GM19397 (cell line): ENCODE measurements around the gene NKD2.
"Not testable (repeated sequence)": the region's sequence is repeated elsewhere in the genome, so short reads cannot be mapped to it uniquely, and the experiment has no call there.

Experiments used
- ATAC-seq: cut with Tn5 transposase; IDR thresholded peaks from one replicate; pipeline ENCODE4 v1.9.1; 2021; ENCODE audit warnings: mild to moderate bottlenecking, moderate library complexity; ENCODE audit not compliant: unreplicated experiment

NKD2 gene

GRCh38 chr5:1054799-1055775, 46.5 kb downstream of the NKD2 start:
- ATAC-seq = no peak

DNA sequence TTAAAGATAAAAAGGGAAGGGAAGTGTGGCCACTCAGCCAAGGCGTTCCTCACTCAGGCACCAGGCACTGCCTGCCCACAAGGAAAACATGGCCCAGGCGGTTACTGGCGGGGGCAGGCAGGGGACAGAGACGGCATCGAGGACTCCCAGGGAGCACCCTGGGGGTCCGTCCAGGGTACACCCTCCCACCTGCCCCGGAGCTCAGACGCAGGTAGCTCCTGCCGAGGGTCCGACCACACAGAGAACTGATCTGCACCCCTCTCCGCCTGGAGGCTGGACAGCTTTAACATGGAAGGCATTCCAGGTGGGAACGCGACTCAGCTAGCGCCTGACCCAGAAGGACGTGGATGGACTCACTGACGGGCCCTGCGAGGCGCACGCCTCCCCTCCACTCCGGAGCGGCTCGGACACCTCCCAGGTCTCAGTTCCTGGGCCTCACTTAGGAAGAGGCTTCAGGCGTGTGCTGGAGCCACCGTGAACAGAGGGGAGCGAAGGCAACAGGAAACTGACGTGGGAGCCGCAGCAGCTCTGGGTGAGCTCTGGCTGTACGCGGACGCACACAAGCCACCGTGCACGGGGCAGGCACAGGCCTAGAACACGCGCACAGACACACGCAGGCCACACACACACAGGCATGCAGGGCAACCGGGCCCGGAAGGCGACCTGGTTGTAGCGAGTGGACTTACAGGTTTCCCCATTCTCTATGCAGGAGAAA, 47.5 kb downstream of the NKD2 start:
- no peak for ATAC-seq

- ATAC-seq = no peak
Observed at GRCh38 chr5:1056611-1057484, 48.2 kb downstream of the NKD2 start.

GRCh38 chr5:1057485-1058082, 49.0 kb downstream of the NKD2 start:
- no peak for ATAC-seq

GRCh38 chr5:1058083-1058945, 49.7 kb downstream of the NKD2 start:
- no peak for ATAC-seq

DNA sequence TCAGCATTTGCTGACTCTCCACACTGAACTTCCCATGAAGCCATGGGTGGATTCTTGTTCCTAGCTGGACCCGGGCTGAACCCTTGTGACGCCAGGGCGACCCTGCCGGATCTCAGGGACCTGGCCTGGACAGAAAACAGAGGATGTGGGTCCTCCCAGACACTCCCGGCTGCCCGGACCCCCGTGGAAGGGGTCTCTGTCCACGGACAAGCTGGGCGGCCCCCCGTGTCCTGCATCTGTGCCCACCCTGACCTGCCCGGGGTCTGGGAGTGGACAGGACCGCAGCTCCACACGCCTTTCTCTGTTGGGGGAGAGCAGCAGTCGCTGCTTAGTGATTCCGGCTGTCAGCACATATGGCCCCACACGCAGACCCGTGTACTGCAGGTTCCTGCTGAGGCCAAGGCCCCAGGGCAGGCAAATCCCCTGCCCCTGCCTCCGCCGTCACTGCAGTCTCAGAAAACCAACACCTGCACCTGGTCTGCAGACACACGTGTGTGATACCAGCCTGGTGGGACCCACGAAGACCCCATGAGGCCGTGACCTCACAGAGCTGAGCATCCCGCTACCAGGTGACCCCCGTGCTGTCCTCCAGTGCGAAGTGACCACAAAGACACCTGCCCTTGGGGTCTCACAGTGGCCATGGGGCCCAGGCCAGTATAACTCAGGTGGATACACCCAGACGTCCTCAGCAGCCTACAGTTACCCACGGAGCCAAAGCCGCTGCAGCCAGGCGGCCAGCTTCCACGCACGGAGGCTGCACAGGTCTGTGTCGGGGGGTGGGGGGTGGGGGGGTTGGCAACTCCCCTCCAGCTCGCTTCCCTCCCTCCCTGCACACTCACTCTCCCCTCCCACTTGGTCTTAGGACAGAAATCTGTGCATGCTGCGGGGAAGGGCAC, 50.6 kb downstream of the NKD2 start:
- ATAC-seq = no peak

- no peak for ATAC-seq
Observed at GRCh38 chr5:1059884-1060263, 51.3 kb downstream of the NKD2 start.

DNA sequence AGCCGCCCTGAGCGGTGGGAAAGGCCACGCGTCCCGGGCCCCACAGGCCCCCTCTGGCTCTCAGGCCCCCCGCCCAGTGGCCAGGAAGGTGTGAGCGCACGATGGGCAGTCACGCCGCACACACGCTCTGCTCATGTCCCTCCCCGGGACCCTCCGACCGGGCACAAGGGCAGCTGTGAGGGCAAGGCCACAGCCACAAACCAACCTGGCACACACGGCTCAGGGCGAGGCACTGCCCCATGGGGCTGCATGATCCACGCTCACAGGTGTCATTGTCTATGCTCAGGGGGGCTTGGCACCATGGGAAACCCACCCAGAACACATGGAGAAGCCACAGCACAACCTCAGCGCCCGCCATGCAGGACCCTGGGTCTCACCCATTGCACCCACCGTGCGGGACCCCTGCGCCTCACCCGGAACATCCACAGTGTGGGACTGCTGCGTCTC, 52.0 kb downstream of the NKD2 start:
- ATAC-seq = no peak

DNA sequence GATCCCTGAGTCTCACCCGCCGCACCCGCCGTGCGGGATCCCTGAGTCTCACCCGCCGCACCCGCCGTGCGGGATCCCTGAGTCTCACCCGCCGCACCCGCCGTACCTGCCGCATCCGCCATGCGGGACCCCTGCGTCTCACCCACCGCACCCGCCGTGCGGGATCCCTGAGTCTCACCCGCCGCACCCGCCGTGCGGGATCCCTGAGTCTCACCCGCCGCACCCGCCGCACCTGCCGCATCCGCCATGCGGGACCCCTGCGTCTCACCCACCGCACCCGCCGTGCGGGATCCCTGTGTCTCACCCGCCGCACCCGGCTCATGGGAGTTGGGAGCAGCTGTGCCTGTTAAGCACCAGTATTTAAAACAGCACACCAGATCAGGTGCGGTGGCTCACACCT, 52.7 kb downstream of the NKD2 start:
- not testable (repeated sequence) for ATAC-seq

DNA sequence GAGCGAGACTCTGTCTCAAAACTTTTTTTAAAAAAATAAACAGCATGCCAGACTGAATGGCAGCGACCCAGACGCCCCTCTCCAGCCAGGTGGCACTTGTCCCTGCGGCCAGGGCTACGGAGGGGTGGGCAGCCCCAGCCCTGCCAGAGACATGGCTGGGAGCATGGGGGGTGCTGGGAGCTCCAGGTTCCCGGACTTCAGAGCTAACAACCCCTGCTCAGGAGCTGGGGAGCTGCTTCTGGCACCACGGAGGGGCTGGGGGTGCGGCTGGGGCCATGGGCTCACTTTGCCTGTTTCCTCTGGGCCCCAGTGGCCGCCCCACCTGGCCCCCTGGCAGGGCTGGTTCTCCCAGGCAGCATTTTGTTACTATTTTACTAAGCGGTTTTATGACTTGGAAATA, 53.3 kb downstream of the NKD2 start:
- no peak for ATAC-seq

DNA sequence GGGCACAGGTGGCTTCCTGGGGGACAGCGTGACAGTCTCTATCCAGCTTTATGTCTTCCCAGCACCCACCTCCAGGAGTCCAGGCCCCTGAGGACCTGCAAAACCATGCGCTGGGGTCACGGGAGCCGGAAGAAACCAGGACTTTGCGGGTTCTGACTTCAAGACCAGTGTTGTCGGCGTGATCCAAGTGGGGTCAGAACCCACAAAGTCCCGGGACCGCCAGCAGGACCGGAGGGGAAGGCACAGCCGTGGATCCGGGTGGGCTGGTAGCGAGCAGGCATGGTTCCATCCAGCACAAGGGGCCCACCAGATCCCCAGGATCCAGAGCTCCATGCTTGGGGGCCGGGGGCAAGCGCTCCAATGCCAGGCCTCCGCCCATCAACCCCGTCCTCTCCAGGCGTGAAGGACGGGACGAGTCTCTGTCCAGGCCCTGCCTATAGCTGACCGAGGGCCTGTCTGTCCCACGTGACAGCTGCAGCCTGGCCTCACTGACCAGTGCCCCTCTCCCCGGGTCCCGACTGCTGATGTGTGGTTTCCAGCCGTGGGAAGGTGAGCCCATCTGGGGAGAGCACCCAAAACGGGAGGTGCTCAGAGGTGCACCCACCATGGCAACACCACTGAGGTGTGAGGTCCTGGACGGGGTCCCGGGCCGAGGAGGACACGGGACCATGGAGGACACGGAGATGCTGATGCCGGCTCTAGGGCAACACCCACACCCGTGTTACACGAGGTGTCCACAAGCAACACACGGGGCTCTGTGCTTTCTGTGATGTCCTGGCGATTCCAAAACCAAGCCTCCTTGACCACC, 54.4 kb downstream of the NKD2 start:
- ATAC-seq = no peak

- ATAC-seq = no peak
Observed at GRCh38 chr5:1063661-1064382, 55.2 kb downstream of the NKD2 start.

DNA sequence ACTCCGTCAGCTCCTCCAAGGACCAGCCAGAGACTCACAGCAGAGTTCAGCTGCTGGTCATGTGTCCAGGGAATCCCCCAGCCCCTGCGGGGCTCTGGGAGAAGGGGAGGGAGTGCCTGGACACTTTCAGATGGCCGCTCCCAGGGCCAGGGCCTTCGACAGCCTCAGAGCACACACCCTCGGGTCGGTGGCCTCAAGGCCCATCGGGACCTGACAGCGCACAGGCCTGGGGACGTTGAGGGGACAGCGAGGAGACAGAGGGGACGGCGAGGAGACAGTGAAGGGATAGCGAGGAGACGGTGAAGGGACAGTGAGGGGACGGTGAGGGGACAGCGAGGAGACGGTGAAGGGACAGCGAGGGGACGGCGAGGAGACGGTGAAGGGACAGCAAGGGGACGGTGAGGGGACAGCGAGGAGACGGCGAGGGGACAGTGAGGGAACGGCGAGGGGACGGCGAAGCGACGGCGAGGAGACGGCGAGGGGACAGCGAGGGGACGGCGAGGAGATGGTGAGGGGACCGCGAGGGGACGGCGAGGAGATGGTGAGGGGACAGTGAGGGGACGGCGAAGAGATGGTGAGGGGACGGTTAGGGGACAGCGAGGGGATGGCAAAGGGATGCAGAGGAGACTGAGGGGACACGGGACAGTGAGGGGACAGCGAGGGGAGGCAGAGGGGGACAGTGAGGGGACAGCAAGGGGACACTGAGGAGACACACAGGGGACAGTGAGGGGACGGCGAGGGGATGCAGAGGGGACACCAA, 56.0 kb downstream of the NKD2 start:
- no peak for ATAC-seq

GRCh38 chr5:1065143-1065750, 56.6 kb downstream of the NKD2 start:
- no peak for ATAC-seq

GRCh38 chr5:1065891-1066650, 57.5 kb downstream of the NKD2 start:
- no peak for ATAC-seq
